ENCODE data around the gene DCAF8. TPM values are rescaled to one million over a fixed set of nuclear protein-coding genes. Genes with fewer than 3 reads are reported as not detected.

The DCAF8 gene
- total RNA-seq, 1 experiment from 2014 or later = 152 TPM

GRCh38 chr1:160308451-160309184 lies 46.3 kb upstream of the DCAF8 start:
- no peak for DNase-seq
- Histone ChIP-seq H3K79me2 (ENCODE audit: low read depth) (no peaks in the 10 kb centered on the region), H4K20me1 (ENCODE audit: insufficient read depth) (0 out of 2 replicates have a peak, but pooled peaks cover 4% of the 10 kb centered on the region), H3K27ac (no peak overlapping the region), H3K27me3 (ENCODE audit: insufficient read depth, low read depth) (no peaks in the 10 kb centered on the region), H3K9me2 (ENCODE audit: insufficient read depth) (no peaks in the 10 kb centered on the region), H3K4me1 (replicated peaks; ENCODE audit: insufficient read depth) (no peaks in the 10 kb centered on the region), H3K4me2 (no peak overlapping the region), H3F3A (ENCODE audit: insufficient read depth, low read depth) (no peaks in the 10 kb centered on the region), H2AFZ (no peak overlapping the region), H3K36me3 (ENCODE audit: low read depth) (peaks cover 54% of the 10 kb centered on the region), H3K9me3 (ENCODE audit: insufficient read depth, low read depth) (no peaks in the 10 kb centered on the region), H3K4me3 (no peak overlapping the region)
- TF ChIP-seq EZH2 (IDR thresholded peaks at IDR 0.05; ENCODE audit: low read depth) (no peak), CTCF (conservative IDR thresholded peaks at IDR 0.05) (no peak)
- POLR2A ChIA-PET (ENCODE audit: unreplicated experiment) = no interaction called here
- CTCF ChIA-PET = no interaction called here
- BruUV-seq (replicated peaks) = no TSS peak
- intact Hi-C loops (cut with micrococcal nuclease; ENCODE audit: unreplicated experiment) = no loop called here

- Histone ChIP-seq H3K9me2 (ENCODE audit: insufficient read depth) (no peaks in the 10 kb centered on the region), H2AFZ (no peak overlapping the region), H3K36me3 (ENCODE audit: low read depth) (peaks cover 49% of the 10 kb centered on the region), H3K4me3 (no peak overlapping the region), H3K79me2 (ENCODE audit: low read depth) (no peaks in the 10 kb centered on the region), H3F3A (ENCODE audit: insufficient read depth, low read depth) (no peaks in the 10 kb centered on the region), H3K4me2 (no peak overlapping the region), H3K4me1 (replicated peaks; ENCODE audit: insufficient read depth) (no peaks in the 10 kb centered on the region), H4K20me1 (ENCODE audit: insufficient read depth) (0 out of 2 replicates have a peak, but pooled peaks cover 4% of the 10 kb centered on the region), H3K27me3 (ENCODE audit: insufficient read depth, low read depth) (no peaks in the 10 kb centered on the region), H3K9me3 (ENCODE audit: insufficient read depth, low read depth) (no peaks in the 10 kb centered on the region), H3K27ac (no peak overlapping the region)
- ChIA-PET CTCF (no interaction called here), POLR2A (ENCODE audit: unreplicated experiment) (no interaction called here)
- BruUV-seq (replicated peaks) = no TSS peak
- TF ChIP-seq CTCF (conservative IDR thresholded peaks at IDR 0.05) (no peak), EZH2 (IDR thresholded peaks at IDR 0.05; ENCODE audit: low read depth) (no peak)
- intact Hi-C loops (cut with micrococcal nuclease; ENCODE audit: unreplicated experiment) = no loop called here
- DNase-seq = no peak
Observed at GRCh38 chr1:160307118-160307791, 44.9 kb upstream of the DCAF8 start.

- H3K4me3 ChIP-seq = no peak overlapping the region
- no peaks in the 10 kb centered on the region for H3K4me1 ChIP-seq (replicated peaks; ENCODE audit: insufficient read depth)
- ChIA-PET CTCF (no interaction called here), POLR2A (ENCODE audit: unreplicated experiment) (no interaction called here)
- H3K79me2 ChIP-seq (ENCODE audit: low read depth) = no peaks in the 10 kb centered on the region
- BruUV-seq (replicated peaks) = no TSS peak
- intact Hi-C loops (cut with micrococcal nuclease; ENCODE audit: unreplicated experiment) = no loop called here
- peaks cover 65% of the 10 kb centered on the region for H3K36me3 ChIP-seq (ENCODE audit: low read depth)
- H2AFZ ChIP-seq = no peak overlapping the region
- H3K9me2 ChIP-seq (ENCODE audit: insufficient read depth) = no peaks in the 10 kb centered on the region
- H3K4me2 ChIP-seq = no peak overlapping the region
- H3K9me3 ChIP-seq (ENCODE audit: insufficient read depth, low read depth) = no peaks in the 10 kb centered on the region
- DNase-seq = no peak
- H3K27ac ChIP-seq = no peak overlapping the region
- no peak for TF ChIP-seq EZH2 (IDR thresholded peaks at IDR 0.05; ENCODE audit: low read depth)
- no peaks in the 10 kb centered on the region for H4K20me1 ChIP-seq (ENCODE audit: insufficient read depth)
- H3K27me3 ChIP-seq (ENCODE audit: insufficient read depth, low read depth) = no peaks in the 10 kb centered on the region
- H3F3A ChIP-seq (ENCODE audit: insufficient read depth, low read depth) = no peaks in the 10 kb centered on the region; the same call in none of the 2 replicates
Observed at GRCh38 chr1:160300173-160300572, 37.8 kb upstream of the DCAF8 start.

All from PC-9 (cell line).